Fibroblast of the aortic adventitia (primary cell): Measurements from ENCODE around the gene RUNDC3A. TPM values are rescaled to one million over a fixed set of nuclear protein-coding genes. Genes with fewer than 3 reads are reported as not detected.

ENCODE experiments used
- DNase-seq: peaks from one replicate; pipeline ENCODE4 v3.0.0-alpha.2; 2010; ENCODE audit warnings: low read depth
- H3K4me3 ChIP-seq: 2 replicates; pipeline ENCODE4 v1.5.1; 2011; ENCODE audit warnings: low read depth, mild to moderate bottlenecking, control low read depth, low read length, moderate library complexity
- CTCF ChIP-seq: IDR thresholded peaks from 2 replicates; pipeline ENCODE4 v1.5.1; 2011; ENCODE audit warnings: mild to moderate bottlenecking, low read length, control low read depth, inconsistent platforms; ENCODE audit not compliant: insufficient read depth
- total RNA-seq: library from RNA; depleted of rRNA; stranded (reverse); fragments of >200 nt; gene quantifications from 2 replicates; pipeline ENCODE4 v1.2.3, GENCODE V29; 2012; ENCODE audit warnings: low replicate concordance

The RUNDC3A gene
- total RNA-seq, 1 donor = not detected

- TF ChIP-seq CTCF = peak; percentile 42
- no peak overlapping the region for H3K4me3 ChIP-seq
- no peak for DNase-seq
Measured at GRCh38 chr17:44354582-44355561, 46.5 kb downstream of the RUNDC3A start.

GRCh38 chr17:44355642-44356099 is 47.3 kb downstream of the RUNDC3A start:
- H3K4me3 ChIP-seq = no peak overlapping the region
- no peak for TF ChIP-seq CTCF
- DNase-seq = no peak

GRCh38 chr17:44356241-44356640 is 47.8 kb downstream of the RUNDC3A start:
- no peak for DNase-seq
- H3K4me3 ChIP-seq = no peak overlapping the region
- no peak for TF ChIP-seq CTCF

GRCh38 chr17:44358066-44358465 is 49.7 kb downstream of the RUNDC3A start:
- no peak for TF ChIP-seq CTCF
- no peak for DNase-seq
- no peak overlapping the region for H3K4me3 ChIP-seq

GRCh38 chr17:44359006-44359405 is 50.6 kb downstream of the RUNDC3A start:
- no peak for TF ChIP-seq CTCF
- DNase-seq = no peak
- H3K4me3 ChIP-seq = no peak overlapping the region

GRCh38 chr17:44359458-44360143 is 51.2 kb downstream of the RUNDC3A start:
- no peak overlapping the region for H3K4me3 ChIP-seq
- no peak for DNase-seq
- TF ChIP-seq CTCF = no peak
